K562 (cell line): ENCODE results near the gene TRAPPC2L. TPM values are rescaled to one million over a fixed set of nuclear protein-coding genes. Genes with fewer than 3 reads are reported as not detected.
A peak's percentile ranks its signal among the peaks of the same experiment; 100 is the strongest.

Source experiments
- ATAC-seq: fragments of 200-7000 bp; cut with Tn5 transposase; 3 replicates; pipeline ENCODE4 v1.9.1; 2020; ENCODE audit warnings: moderate library complexity
- BruUV-seq: library from RNA; stranded (reverse); fragments of 400-500 nt; replicated peaks from 2 replicates; lab custom pipeline; 2021; lab: Mats Ljungman, UMichigan
- CTCF ChIA-PET: fragments of 300-600 bp; formaldehyde crosslinking; extraction: SDS; loops from one replicate; lab custom pipeline; 2021; ENCODE audit warnings: low intra/inter-chr PET ratio; lab: Yijun Ruan, JAX
- POLR2A ChIA-PET: fragments of 300-600, 350-650 bp; sonication (Branson Sonifier 250); formaldehyde crosslinking; extraction: SDS; loops from one replicate; lab custom pipeline; 2021; ENCODE audit warnings: antibody characterized with exemption, inconsistent platforms; lab: Yijun Ruan, JAX
- DNase-seq, 4 experiments: peaks; one replicate each; pipeline versions ENCODE4 v3.0.0 to v3.0.0-alpha.2; 2011 to 2018; ENCODE audit warnings: low spot score in 3 of 4, mixed read lengths in 3 of 4; ENCODE audit errors: extremely low read depth in 1 of 4
- FAIRE-seq: peaks from 2 replicates; lab custom pipeline; 2011; peaks lifted over from hg19 to GRCh38; lab: Jason Lieb, UNC
- H2AFZ ChIP-seq: 2 replicates; pipeline ENCODE4 v1.6.0; 2011; ENCODE audit warnings: low read depth, low read length, control low read depth, inconsistent platforms
- H3K27ac ChIP-seq: fragments of 200-600 bp; 3 replicates; pipeline ENCODE4 v1.8.0; 2011; ENCODE audit warnings: low read depth, mild to moderate bottlenecking, control low read depth, inconsistent platforms, low read length, moderate library complexity, mixed read lengths; ENCODE audit errors: extremely low read depth
- H3K27me3 ChIP-seq, 2 experiments: fragments of 300-600 bp in 1 of 2; 2 replicates in 1 of 2; 3 replicates in 1 of 2; pipeline versions ENCODE4 v1.6.0 to v1.8.0; 2011; ENCODE audit warnings: inconsistent platforms in 2 of 2, low read length in 2 of 2, mild to moderate bottlenecking in 1 of 2, mixed read lengths in 1 of 2, moderate library complexity in 1 of 2; ENCODE audit not compliant: control insufficient read depth in 2 of 2, insufficient read depth in 2 of 2
- H3K36me3 ChIP-seq: fragments of 300-600 bp; 3 replicates; pipeline ENCODE4 v1.8.0; 2011; ENCODE audit warnings: mild to moderate bottlenecking, low read length, inconsistent platforms; ENCODE audit not compliant: control insufficient read depth, insufficient read depth
- H3K4me1 ChIP-seq, 2 experiments: fragments of 200-600 bp in 1 of 2; replicated peaks in 1 of 2; 2 replicates in 1 of 2; 3 replicates in 1 of 2; pipeline versions ENCODE4 v1.5.1 to v1.8.0; 2011; ENCODE audit warnings: inconsistent platforms in 2 of 2, low read length in 2 of 2, mild to moderate bottlenecking in 1 of 2, mixed read lengths in 1 of 2, moderate library complexity in 1 of 2; ENCODE audit not compliant: control insufficient read depth in 2 of 2, insufficient read depth in 2 of 2
- H3K4me2 ChIP-seq: 2 replicates; pipeline ENCODE4 v1.6.1; 2011; ENCODE audit warnings: low read length, control low read depth, inconsistent platforms, mixed read lengths; ENCODE audit not compliant: insufficient read depth
- H3K4me3 ChIP-seq: fragments of 200-600 bp; sonication (generic), shearing (Covaris generic); 2 replicates; pipeline ENCODE4 v1.5.1; 2016; ENCODE audit warnings: control low read depth, inconsistent platforms
- H3K79me2 ChIP-seq: fragments of 200-600 bp; 3 replicates; pipeline ENCODE4 v1.8.0; 2011; ENCODE audit warnings: low read length, inconsistent platforms; ENCODE audit not compliant: control insufficient read depth, insufficient read depth
- H3K9ac ChIP-seq, 2 experiments: 2 replicates each; pipeline versions ENCODE4 v1.6.0 to v1.6.1; 2011; ENCODE audit warnings: low read depth in 2 of 2, low read length in 2 of 2, control low read depth in 1 of 2, inconsistent platforms in 1 of 2, mild to moderate bottlenecking in 1 of 2, mixed read lengths in 1 of 2; ENCODE audit not compliant: insufficient read depth in 1 of 2
- H3K9me1 ChIP-seq: one replicate; pipeline ENCODE4 v1.6.0; 2011; ENCODE audit warnings: inconsistent platforms, mild to moderate bottlenecking, low read length, moderate library complexity; ENCODE audit not compliant: control insufficient read depth, insufficient read depth
- H3K9me3 ChIP-seq: replicated peaks from 2 replicates; pipeline ENCODE4 v1.5.1; 2011; ENCODE audit warnings: low read depth, low read length, inconsistent platforms; ENCODE audit not compliant: control insufficient read depth, insufficient read depth
- H4K20me1 ChIP-seq: replicated peaks from 2 replicates; pipeline ENCODE4 v1.6.1; 2011; ENCODE audit warnings: low read length, inconsistent platforms, mixed read lengths; ENCODE audit not compliant: control insufficient read depth, insufficient read depth
- ILF3 ChIP-seq: fragments of 450-650 bp; IDR thresholded peaks from 2 replicates; pipeline ENCODE4 v1.6.1; 2018; ENCODE audit warnings: antibody characterized with exemption, mild to moderate bottlenecking, moderate library complexity, borderline replicate concordance
- MED1 ChIP-seq: sonication (generic); formaldehyde crosslinking; IDR thresholded peaks from 2 replicates; pipeline ENCODE4 v1.8.1; 2023; ENCODE audit warnings: missing genetic modification reagents, borderline replicate concordance
- MXI1 ChIP-seq: IDR thresholded peaks from 2 replicates; pipeline ENCODE4 v1.6.1; 2011; ENCODE audit warnings: low read depth, mild to moderate bottlenecking, improper control_type of control experiment, low read length
- RNF2 ChIP-seq: sonication (generic); IDR thresholded peaks from 2 replicates; pipeline ENCODE4 v1.6.1; 2016
- SRSF3 ChIP-seq: fragments of 200-400 bp; formaldehyde crosslinking; IDR thresholded peaks from 2 replicates; pipeline ENCODE4 v1.6.1; 2016; ENCODE audit warnings: mild to moderate bottlenecking, low read length, moderate library complexity; ENCODE audit not compliant: insufficient read depth
- TAL1 ChIP-seq: fragments of 450-650 bp; IDR thresholded peaks from 2 replicates; pipeline ENCODE4 v1.6.1; 2016; ENCODE audit warnings: mild to moderate bottlenecking
- TARDBP ChIP-seq: fragments of 450-650 bp; IDR thresholded peaks from 2 replicates; pipeline ENCODE4 v1.6.1; 2016
- ZFP30 ChIP-seq: fragments of 250-450 bp; sonication (Bioruptor Pico); IDR thresholded peaks from 2 replicates; pipeline ENCODE4 v1.8.0; 2022; ENCODE audit warnings: moderate library complexity, mild to moderate bottlenecking, inconsistent platforms, borderline replicate concordance
- ZNF589 ChIP-seq: fragments of 200-800 bp; sonication (Bioruptor generic); IDR thresholded peaks from 2 replicates; pipeline ENCODE4 v1.6.1; 2016; ENCODE audit warnings: low read depth, missing genetic modification characterization, missing compliant biosample characterization
- WGBS: fragments of 100-300 bp; shearing (Covaris generic); methylation state at CpG from one replicate; pipeline ENCODE4 v1.1.6; 2016; ENCODE audit warnings: low coverage, mixed read lengths; ENCODE audit not compliant: insufficient coverage; ENCODE audit errors: missing lambda C conversion rate; 5-methylcytosine and 5-hydroxymethylcytosine counted together
- in situ Hi-C: fragments of 300-500 bp; cut with MboI; formaldehyde crosslinking; loops from 4 replicates; pipeline ENCODE4 v1.15.0; 2018; ENCODE audit warnings: inconsistent platforms, mixed read lengths
- intact Hi-C: fragments of 100-400 bp; cut with micrococcal nuclease; formaldehyde crosslinking; loops from 2 replicates; pipeline ENCODE4 v1.14.2; 2022
- polyA plus RNA-seq, 8 experiments: library from polyadenylated mRNA; depleted of rRNA in 4 of 8; stranded (reverse) in 5 of 8; unstranded in 3 of 8; fragments of >200 nt; fragmentation: Nextera tagmentation in 2 of 8; fragmentation: Illumina TruSeq in 1 of 8; extraction: Ambion mirVana in 2 of 8; extraction: Trizol in 1 of 8; gene quantifications; 2 replicates each; pipeline versions ENCODE4 v1.2.1 to v1.2.3, GENCODE V29; 2011 to 2014; ENCODE audit warnings: inconsistent platforms in 1 of 8, missing spikeins in 1 of 8
- total RNA-seq, 7 experiments: library from RNA; depleted of rRNA in 6 of 7; stranded (reverse); fragments of >200 nt in 6 of 7; fragmentation: Illumina TruSeq in 2 of 7; extraction: Trizol in 2 of 7; gene quantifications; 2 replicates each; pipeline versions ENCODE4 v1.2.1 to v1.2.3, GENCODE V29; 2011 to 2021; ENCODE audit warnings: low replicate concordance in 1 of 7
- TF ChIP-seq, protein P1 (sequence below), 2 experiments: fragments of 250-450 bp in 1 of 2; fragments of 450-650 bp in 1 of 2; sonication (Bioruptor Pico) in 1 of 2; IDR thresholded peaks; 2 replicates each; pipeline versions ENCODE4 v1.6.1 to v1.8.0; 2016 to 2021; ENCODE audit warnings: mild to moderate bottlenecking in 2 of 2, moderate library complexity in 2 of 2, missing compliant biosample characterization in 1 of 2, missing genetic modification characterization in 1 of 2

Gene TRAPPC2L
- total and polyA plus RNA-seq, 9 of the 15 experiments (the other 6 are each of a cell fraction or from before 2014, with no cell fraction given): 60.4 to 398 (median 97.5) TPM

DNA sequence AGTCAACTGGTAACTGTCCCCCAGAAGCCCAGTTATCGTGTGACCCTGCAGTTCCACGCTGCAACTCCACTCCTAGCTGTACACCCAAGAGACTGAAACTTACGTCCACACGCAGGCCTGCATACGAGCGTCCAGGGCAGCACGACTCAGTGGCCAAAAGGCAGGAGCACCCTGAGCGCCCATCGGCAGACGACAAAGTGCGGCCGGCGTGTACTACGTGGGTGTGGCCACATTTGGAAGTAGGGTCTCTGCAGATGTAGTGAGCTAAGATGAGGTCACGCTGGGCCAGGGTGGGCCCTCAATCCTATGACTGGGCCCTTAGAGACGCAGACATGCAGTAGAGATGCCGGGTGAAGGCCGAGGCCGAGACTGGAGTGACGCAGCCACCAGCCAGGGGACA is 13.7 kb upstream of the TRAPPC2L start:
- WGBS: 65% methylated on average over 18 of the region's 20 CpGs
- POLR2A ChIA-PET: no interaction called here
- BruUV-seq: no TSS peak

More for the DNA sequence above, 13.7 kb upstream of the TRAPPC2L start:
- Histone ChIP-seq H3K36me3 (no peaks in the 10 kb centered on the region; the same call in 2 of the 3 replicates), H2AFZ (no peak overlapping the region), H3K4me3 (no peak overlapping the region), H3K4me2 (no peak overlapping the region), H4K20me1 (no peaks in the 10 kb centered on the region), H3K9ac (peak overlapping the region in 1 of 2 experiments; percentile 51; a peak in 1 of 4 replicates), H3K9me1 (no peaks in the 10 kb centered on the region), H3K27me3 (no peaks in the 10 kb centered on the region), H3K4me1 (peaks cover 0 to 50% of the 10 kb centered on the region in 2 experiments; a peak in 2 of 5 replicates), H3K27ac (no peak overlapping the region), H3K9me3 (no peaks in the 10 kb centered on the region), H3K79me2 (no peaks in the 10 kb centered on the region)
- in situ Hi-C loops (no loop called here), intact Hi-C loops (no loop called here)
- CTCF ChIA-PET: no interaction called here
- no peak for FAIRE-seq
- no peak for DNase-seq
- TF ChIP-seq ZNF589 (CRISPR knock-in tag) (no peak), ZFP30 (no peak), TARDBP (no peak), MED1 (no peak), TAL1 (no peak), ILF3 (no peak), RNF2 (no peak), SRSF3 (no peak), MXI1 (no peak)
- TF ChIP-seq, protein P1, sequence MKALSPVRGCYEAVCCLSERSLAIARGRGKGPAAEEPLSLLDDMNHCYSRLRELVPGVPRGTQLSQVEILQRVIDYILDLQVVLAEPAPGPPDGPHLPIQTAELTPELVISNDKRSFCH (CRISPR knock-in tag; IDR thresholded peaks at IDR 0.05): no peak
- TF ChIP-seq, protein P1 (tag; IDR thresholded peaks at IDR 0.05): no peak
- ATAC-seq: no peak
